Lung (tissue), 12 donors: ENCODE data around the gene RUNDC1. TPM values are rescaled to one million over a fixed set of nuclear protein-coding genes. Genes with fewer than 3 reads are reported as not detected.

ENCODE experiments used
- ATAC-seq: fragments of 200-7000 bp; cut with Tn5 transposase; one replicate; pipeline ENCODE4 v1.9.1; 2020; ENCODE audit warnings: moderate number of reproducible peaks; ENCODE audit not compliant: insufficient read depth, low FRiP score
- DNase-seq, 3 donors: peaks; one replicate each; pipeline ENCODE4 v3.0.0-alpha.2; 2013 to 2017
- H3K27ac ChIP-seq, 2 donors: one replicate each; pipeline ENCODE4 v1.5.1; 2013; ENCODE audit warnings: mild to moderate bottlenecking in 2 of 2, moderate library complexity in 2 of 2, control low read depth in 1 of 2, inconsistent platforms in 1 of 2, low read depth in 1 of 2, low read length in 1 of 2
- H3K27me3 ChIP-seq, 3 donors: one replicate each; pipeline ENCODE4 v1.5.1; 2013; ENCODE audit warnings: low read length in 2 of 3; ENCODE audit not compliant: control insufficient read depth in 3 of 3, insufficient read depth in 3 of 3
- H3K36me3 ChIP-seq, 4 donors: one replicate each; pipeline ENCODE4 v1.5.1; 2013; ENCODE audit warnings: low read length in 4 of 4, mild to moderate bottlenecking in 1 of 4, moderate library complexity in 1 of 4; ENCODE audit not compliant: control insufficient read depth in 4 of 4, insufficient read depth in 4 of 4
- H3K4me1 ChIP-seq, 5 donors: one replicate each; pipeline ENCODE4 v1.5.1; 2013; ENCODE audit warnings: low read length in 5 of 5, mild to moderate bottlenecking in 2 of 5, moderate library complexity in 1 of 5; ENCODE audit not compliant: control insufficient read depth in 5 of 5, insufficient read depth in 5 of 5
- H3K4me3 ChIP-seq: one replicate; pipeline ENCODE4 v1.5.1; 2013; ENCODE audit warnings: mild to moderate bottlenecking, control low read depth, moderate library complexity
- H3K9ac ChIP-seq, 2 donors: one replicate each; pipeline ENCODE4 v1.5.1; 2013; ENCODE audit warnings: low read length in 2 of 2, control low read depth in 1 of 2; ENCODE audit not compliant: insufficient read depth in 1 of 2
- H3K9me3 ChIP-seq, 4 donors: one replicate each; pipeline ENCODE4 v1.5.1; 2013; ENCODE audit warnings: low read length in 3 of 4, mild to moderate bottlenecking in 1 of 4, moderate library complexity in 1 of 4; ENCODE audit not compliant: control insufficient read depth in 4 of 4, insufficient read depth in 3 of 4
- CTCF ChIP-seq: IDR thresholded peaks from 2 replicates; pipeline ENCODE4 v1.5.1; 2012; ENCODE audit warnings: mild to moderate bottlenecking; ENCODE audit errors: control extremely low read depth, extremely low read depth
- WGBS, 2 donors: extraction: QIAGEN DNeasy Blood & Tissue Kit; methylation state at CpG; one replicate each; pipeline ENCODE4 v1.1.7; 2013; 5-methylcytosine and 5-hydroxymethylcytosine counted together
- polyA plus RNA-seq, 2 donors: library from polyadenylated mRNA; stranded (reverse); fragments of 200-250 nt; gene quantifications; one replicate each; pipeline ENCODE4 v1.2.1, GENCODE V29; 2013
- total RNA-seq, 2 donors: library from RNA; depleted of rRNA in 1 of 2; stranded (reverse); fragments of >200 nt in 1 of 2; gene quantifications; one replicate each; pipeline ENCODE4 v1.2.1, GENCODE V29; 2014 to 2021
- donor health status: control.
- donor health status: control.
- donor health status: Bipolar disorder and iron deficiency.
- donor health status: healthy.
- donor health status: DM: yes; HTN: yes; CAD: no.

RUNDC1 gene
- total and polyA plus RNA-seq, 4 donors: 8.1 to 16.7 (median 10.7) TPM

- Histone ChIP-seq H3K9ac (peak within 1 kb of the TSS; percentile 72 to 81), H3K9me3 (no peaks in the 10 kb centered on the region), H3K4me1 (peaks cover 0 to 19% (median 4%) of the 10 kb centered on the region in 5 donors), H3K27ac (peak within 1 kb of the TSS in 1 of 2 donors; percentile 80), H3K36me3 (no peaks in the 10 kb centered on the region), H3K27me3 (no peaks in the 10 kb centered on the region), H3K4me3 (peak within 1 kb of the TSS; percentile 44)
- peak; percentile 68 for TF ChIP-seq CTCF
- 2% methylated on average over 59 to 61 of the region's 61 CpGs for WGBS, 2 donors
- ATAC-seq: peak; percentile 53
- peak; percentile 94 to 96 (median 96) for DNase-seq
Measured at GRCh38 chr17:43024407-43025289, 44.3 kb downstream of the RUNDC1 start, which contains the start of gene RND2. TSS of gene RND2 (plus strand) at chr17:43025231. CDS start at chr17:43025348, 117 bp downstream.

- Histone ChIP-seq H3K4me1 (peaks cover 0 to 14% (median 4%) of the 10 kb centered on the region in 5 donors), H3K27me3 (no peaks in the 10 kb centered on the region), H3K4me3 (no peak overlapping the region), H3K27ac (no peak overlapping the region), H3K9me3 (no peaks in the 10 kb centered on the region), H3K9ac (no peak overlapping the region), H3K36me3 (no peaks in the 10 kb centered on the region)
- DNase-seq: peak in 1 of 3 donors; percentile 6
- ATAC-seq: no peak
- TF ChIP-seq CTCF: no peak
- WGBS, 2 donors: 7 to 8% methylated on average over 21 to 27 of the region's 27 CpGs
Measured at GRCh38 chr17:43025290-43025657, 44.9 kb downstream of the RUNDC1 start.

- TF ChIP-seq CTCF: no peak
- Histone ChIP-seq H3K27me3 (no peaks in the 10 kb centered on the region), H3K4me3 (no peak overlapping the region), H3K27ac (no peak overlapping the region), H3K4me1 (peaks cover 0 to 12% (median 3%) of the 10 kb centered on the region in 5 donors), H3K9ac (no peak overlapping the region), H3K36me3 (no peaks in the 10 kb centered on the region), H3K9me3 (no peaks in the 10 kb centered on the region)
- ATAC-seq: no peak
- WGBS, 2 donors: 72 to 76% methylated on average over 15 of the region's 16 CpGs
- no peak for DNase-seq
Measured at GRCh38 chr17:43025766-43026537, 45.6 kb downstream of the RUNDC1 start.
